PC-9 (cell line): ENCODE data around the gene HSPB8.

Experiments
- CTCF ChIP-seq: fragments of 200-600 bp; sonication (generic); conservative IDR thresholded peaks from 2 replicates; pipeline ENCODE4 v1.6.1; 2017; ENCODE audit warnings: mixed run types, antibody characterized with exemption, mild to moderate bottlenecking, moderate library complexity
- EZH2 ChIP-seq: fragments of 200-600 bp; sonication (generic); IDR thresholded peaks from 2 replicates; pipeline ENCODE4 v1.8.0; 2017; ENCODE audit warnings: antibody characterized with exemption, low read depth

- TF ChIP-seq CTCF (no peak), EZH2 (no peak)
These were observed 3.6 kb upstream of the HSPB8 start for GRCh38 chr12:119175081-119175480.
